NOMO-1 treated with DMSO at 0.1 percent for 48 hours (cell line): ENCODE measurements around the gene ANTXR1.

ENCODE experiments used
- DNase-seq: peaks from one replicate; lab custom pipeline; 2025; ENCODE audit not compliant: unreplicated experiment; lab: John Stamatoyannopoulos, UW

ANTXR1 gene

DNA sequence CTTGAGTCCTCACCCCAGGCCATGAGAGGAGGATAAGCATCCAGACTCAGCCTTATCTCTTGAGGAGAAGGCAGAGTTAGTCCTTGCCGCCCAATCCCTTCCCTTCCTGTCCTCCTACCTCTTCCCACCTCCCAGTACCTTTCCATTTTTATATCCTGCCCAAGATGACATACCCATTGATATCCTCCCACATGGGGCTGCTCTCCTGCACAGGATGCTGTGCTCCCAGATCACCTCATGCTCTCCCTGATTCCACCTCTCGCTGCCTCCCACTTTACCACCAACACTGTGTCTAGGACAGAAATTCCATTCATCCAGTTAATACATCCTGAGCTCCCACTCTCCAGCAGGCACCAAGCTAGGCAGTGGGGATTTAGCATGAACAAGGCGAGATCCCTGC lies 191.7 kb downstream of the ANTXR1 start:
- no peak for DNase-seq

DNA sequence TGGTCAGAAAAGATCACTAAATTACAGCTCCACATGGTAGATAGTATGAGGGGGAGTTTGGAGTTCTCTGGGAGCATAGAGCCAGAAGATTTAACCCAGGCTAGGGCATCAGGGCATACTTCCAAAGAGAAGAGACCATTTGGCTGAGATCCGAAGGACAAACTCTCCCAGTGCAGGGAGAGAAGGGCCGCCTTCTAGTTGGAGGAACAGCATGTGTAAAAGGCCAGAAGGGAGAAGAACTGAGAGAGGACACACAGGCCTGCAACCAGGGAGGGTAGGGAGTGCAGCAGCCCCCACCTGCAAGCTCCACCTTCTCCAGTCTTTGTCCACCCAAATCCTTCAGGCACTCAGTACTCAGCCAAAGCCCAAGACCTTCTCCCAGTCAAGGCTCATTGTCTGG lies 192.1 kb downstream of the ANTXR1 start:
- DNase-seq, result no peak

DNA sequence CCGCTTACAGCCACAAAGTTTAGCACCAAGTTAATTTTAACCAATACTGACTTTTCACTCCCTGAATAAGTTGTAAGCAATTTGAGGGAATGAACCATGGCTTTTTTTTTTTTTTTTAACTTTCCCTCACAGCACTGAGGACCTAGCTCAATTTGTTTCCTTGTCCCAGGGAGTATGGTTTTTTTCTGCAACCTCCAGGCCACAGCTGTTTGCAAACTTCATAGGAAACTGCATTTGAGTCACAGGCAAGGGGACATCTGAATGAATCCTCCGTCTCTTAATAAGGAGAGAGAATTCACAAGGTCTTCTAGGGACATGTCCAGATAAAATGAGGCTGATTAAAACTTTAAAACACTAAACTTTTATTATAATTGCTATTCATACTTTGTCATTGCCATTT lies 192.5 kb downstream of the ANTXR1 start:
- DNase-seq, result no peak

DNA sequence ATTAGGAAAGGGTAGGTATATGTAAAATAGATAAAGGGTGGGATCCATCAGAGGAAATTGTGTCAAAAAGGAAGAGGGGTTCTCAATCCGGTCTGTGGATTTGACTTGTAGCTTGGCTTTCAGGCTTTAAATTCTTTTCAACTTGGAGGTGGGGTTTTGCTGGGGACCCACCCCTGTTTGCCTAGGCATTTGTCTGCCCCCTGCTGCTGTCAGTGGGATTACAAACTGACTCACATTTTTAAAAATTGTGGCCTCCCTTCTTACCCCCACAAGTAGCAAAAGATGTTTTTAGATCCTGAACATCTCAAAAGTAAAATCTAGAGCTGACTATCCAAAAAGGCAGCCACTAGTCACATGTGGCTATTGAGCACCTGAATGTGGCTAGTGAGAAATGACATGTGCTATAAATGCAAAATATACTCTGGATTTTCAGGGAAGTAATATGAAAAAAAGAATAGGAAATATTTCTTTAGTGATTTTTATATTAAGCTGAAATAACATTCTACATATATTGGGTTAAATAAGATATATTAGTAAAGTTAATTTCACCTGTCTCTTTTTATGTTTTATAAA lies 195.1 kb downstream of the ANTXR1 start:
- DNase-seq, result no peak

DNA sequence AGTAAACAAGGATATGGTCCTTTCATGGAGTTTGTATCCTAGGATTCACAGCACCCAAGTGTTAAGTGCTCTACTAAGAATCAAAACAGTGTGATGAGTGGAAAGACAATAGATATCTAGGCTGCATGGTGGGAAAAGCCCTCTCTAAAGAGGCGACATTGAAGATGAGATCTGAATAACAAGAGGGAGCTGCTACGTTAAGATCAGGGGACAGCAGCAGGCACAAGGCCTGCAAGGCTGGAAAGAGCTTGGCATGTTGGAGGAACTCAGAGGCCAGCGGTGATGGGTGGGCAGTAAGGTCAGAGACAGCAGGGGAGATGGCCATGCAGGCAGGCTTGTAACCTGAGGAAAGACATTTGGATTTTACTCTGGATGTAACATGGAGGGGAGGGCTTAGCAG lies 196.5 kb downstream of the ANTXR1 start:
- no peak for DNase-seq

DNA sequence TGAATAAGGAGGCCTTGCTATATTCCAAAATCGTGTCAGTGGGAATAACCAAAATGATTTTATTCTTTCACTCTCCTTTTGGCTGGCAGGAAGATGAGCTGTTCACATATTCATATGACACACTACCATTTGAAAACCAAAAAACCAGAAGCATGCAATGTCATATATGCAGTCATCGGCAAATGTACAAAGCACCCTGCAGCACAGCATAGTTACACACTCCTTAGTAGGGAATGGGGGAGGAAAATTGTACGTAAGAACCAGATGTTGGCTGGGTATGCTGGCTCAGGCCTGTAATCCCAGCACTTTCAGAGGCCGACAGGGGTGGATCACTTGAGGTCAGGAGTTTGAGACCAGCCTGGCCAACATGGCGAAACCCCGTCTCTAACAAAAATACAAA lies 197.4 kb downstream of the ANTXR1 start:
- DNase-seq, result no peak

DNA sequence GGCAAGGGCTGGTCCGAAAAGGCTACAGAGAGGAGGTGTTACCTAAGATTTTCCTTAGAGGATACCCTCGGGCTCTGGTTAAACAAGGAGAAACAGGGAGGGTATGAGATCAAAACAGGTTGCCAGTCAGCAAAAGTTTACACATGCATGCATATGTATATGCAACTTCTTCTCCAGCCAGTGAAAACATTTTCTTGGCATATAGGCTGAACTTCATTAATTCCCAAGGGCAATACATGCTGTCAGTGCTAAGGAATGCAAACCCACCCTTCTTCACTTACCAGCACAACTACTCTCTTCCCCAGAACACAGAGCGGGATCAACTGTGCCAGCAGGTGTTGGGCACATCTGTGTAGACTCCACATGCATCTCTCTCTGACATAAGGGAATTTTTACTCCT lies 198.1 kb downstream of the ANTXR1 start:
- DNase-seq, result no peak

DNA sequence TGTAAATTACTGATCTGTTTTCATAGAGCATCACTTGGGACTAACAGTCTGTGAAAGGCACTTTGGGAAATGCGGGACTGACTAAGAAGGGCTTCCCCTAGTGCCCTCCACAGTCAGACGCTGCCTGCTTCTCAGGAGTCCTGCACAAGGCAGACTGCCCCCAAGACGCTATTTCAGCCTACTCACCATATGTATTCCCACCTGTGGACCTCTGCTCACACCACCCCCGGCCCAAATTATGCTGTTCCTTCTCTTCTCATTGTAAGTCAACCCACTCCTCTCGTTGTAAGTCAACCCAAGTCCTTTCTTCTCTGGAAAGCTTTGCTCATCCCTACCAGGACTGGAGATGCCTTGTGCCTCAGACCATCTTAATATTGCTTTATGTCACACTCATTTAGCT lies 198.7 kb downstream of the ANTXR1 start:
- no peak for DNase-seq

DNA sequence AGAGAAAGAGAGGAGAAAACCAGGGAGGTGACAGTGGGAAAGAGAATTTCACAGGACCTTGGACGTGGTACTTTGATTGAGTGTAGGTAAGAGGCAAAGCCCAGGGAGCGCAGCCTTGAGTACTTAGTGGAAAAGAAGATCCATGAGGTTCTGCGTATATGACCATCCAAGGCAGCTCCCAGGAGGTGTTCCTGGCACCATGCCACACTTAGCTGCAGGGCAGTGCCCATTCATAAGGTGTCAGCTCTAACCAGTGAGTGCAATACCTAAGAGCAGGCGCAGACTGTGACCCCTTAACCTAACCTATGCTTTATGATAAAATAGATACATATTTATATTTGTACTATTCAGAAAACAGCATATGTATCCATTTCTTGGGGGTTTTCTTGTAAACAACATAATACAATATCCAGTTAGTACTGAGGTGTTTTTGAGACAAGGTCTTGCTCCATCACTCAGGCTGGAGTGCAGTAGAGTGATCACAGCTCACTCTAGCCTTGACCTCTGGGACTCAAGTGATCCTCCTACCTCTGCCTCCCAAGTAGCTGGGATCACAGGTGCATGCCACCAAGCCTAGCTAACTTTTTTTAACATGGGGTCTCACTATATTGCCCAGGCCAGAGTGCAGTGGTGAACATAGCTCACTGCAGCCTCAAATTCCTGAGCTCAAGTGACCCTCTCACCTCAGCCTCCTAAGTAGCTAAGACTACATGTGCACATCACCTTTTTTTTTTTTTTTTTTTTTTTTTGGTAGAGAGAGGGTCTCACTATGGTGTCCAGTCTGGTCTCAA lies 199.5 kb downstream of the ANTXR1 start:
- DNase-seq, result no peak

DNA sequence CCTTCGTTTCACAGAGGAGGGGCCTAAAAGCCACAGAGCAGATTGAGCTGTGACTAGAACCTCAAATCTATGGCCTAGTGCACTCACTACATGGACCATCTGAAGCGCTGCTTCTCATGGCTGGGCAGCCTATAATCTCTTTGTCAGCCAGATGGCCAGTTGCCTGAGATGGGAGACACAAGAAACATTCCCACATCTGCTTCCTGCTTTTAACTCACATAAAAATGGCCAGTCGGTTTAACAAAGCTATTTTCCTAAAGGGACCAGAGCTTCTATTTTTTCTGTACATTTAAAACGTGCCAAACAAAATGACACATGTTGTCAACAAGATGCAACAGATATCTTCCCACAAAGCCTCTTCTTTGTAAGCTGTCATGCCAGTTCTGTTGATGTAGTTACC lies 200.2 kb downstream of the ANTXR1 start:
- DNase-seq, result no peak

DNA sequence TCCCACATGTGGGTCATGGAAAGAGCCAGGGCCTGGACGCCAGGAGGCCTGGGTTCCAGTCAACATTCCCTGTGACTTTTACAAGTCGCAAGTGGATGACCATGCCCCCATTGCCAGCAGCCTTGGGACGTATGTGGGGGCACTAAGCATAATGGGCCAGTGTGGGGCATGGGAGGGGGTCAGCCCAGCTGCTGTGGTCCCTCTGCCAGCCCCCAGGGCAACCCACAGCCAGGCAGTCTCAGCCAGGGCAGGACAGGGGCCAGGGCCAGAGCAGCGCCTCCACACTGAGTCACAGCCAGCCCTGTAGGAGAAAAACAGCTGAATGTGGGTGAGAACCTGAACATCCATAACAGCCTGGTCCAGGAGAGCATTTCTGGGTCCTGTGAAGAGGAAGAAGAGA lies 200.8 kb downstream of the ANTXR1 start:
- no peak for DNase-seq

DNA sequence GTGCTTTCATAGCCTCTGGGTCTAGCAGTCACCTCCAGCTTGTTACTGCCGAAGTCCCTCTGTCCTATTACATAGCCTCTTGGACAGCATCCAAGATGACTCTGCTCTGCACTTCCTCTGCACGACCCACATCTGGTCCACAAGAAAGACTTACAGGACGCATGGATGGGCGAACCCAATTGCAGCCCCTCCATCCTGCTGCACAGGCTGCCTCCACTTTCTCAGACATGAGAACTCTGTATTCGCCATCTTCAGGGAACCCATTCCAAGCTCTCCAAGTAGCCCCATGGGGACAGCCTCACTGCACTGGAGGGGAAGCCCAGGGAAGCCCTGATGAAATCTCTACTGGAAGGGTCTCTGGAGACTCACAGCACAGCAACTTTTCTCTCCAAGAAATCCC lies 201.9 kb downstream of the ANTXR1 start:
- DNase-seq, result no peak

DNA sequence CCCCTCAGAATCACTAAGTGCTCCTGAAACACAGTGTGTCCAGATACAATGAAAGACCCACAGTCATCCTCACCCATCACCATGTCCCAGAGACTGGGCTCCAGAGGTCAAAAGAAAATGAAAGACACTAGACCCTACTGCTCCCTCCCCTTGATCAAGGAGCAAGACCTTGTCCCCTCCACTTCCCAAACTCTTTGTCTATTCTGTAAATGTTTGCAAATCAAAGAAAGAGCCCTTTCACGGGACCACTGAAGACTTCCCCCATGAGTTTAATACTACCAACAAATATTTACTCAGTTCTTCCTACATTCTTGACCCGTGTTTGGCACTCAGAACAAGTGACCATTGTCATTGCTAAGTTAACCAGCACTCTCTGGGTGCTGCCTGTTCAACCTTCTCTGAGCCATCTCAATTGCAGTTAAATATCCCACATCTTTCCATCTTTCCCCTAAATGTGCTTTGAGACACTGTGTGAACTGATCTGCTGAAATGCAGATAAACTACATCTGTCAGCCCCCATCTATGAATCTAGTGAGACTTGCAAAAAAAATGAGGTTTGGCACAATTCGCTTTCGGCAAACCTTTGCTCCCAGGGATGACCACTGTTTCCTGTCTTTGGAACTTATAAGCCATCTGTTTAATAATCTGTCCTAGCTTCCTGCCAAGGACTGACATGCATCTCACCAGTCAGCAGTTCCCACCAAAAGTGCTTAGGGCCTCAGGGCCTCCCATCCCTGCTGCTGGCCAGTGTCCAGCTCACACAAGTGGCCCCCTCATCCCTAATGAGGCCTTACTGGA lies 203.8 kb downstream of the ANTXR1 start:
- DNase-seq, result no peak

DNA sequence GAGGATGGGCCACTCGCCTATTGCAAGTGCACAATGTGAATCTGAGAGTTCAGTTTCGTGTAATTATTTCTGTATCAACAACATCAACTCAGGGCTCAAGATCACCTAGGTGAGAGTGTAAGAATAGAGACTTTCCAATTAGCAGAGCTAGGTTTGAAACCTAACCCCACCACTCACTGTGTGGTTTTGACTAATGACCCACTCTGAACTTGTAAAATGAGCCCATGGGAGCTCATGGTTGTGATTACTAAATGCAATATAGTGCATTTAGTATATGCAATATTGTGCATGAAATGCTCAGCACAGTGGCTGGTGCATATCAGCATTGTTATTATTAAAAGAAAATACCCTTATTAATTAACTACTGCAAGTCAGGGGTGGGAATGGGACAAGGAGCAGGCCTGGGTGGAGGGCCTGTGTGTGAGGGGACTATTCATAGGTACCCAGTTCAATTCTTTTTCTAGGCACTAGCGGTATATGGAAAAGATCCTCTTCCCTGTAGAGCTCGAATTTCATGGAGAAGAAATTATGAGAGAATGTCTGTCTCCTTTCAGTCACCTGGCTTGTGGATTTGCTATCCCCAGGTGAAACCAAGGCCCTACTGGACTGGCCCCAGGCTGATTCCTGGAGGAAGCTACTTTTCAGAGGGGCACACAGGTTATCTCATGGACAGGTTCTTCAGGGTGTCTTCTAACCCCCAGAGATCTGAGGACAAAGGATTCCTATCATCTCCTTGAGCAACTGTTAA lies 204.5 kb downstream of the ANTXR1 start:
- no peak for DNase-seq

DNA sequence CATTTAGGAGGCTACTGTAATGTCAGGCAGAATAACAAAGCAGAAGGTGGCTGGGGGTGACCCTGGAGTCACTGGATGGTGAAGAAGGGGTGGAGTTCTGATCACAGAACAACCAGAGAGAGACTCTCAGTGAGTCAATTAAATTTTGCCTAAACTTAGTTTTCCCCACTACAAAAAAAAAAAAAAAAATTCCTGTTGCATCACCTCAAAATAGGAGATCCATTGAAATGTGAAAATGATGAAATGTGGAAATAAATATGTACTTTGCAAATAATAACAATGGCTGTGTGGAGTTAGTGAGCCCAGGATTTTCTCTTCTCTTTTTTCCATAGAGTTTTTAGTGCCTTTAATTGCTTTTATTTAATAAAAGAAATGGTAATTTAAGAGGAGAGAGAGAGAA lies 208.5 kb downstream of the ANTXR1 start:
- no peak for DNase-seq

DNA sequence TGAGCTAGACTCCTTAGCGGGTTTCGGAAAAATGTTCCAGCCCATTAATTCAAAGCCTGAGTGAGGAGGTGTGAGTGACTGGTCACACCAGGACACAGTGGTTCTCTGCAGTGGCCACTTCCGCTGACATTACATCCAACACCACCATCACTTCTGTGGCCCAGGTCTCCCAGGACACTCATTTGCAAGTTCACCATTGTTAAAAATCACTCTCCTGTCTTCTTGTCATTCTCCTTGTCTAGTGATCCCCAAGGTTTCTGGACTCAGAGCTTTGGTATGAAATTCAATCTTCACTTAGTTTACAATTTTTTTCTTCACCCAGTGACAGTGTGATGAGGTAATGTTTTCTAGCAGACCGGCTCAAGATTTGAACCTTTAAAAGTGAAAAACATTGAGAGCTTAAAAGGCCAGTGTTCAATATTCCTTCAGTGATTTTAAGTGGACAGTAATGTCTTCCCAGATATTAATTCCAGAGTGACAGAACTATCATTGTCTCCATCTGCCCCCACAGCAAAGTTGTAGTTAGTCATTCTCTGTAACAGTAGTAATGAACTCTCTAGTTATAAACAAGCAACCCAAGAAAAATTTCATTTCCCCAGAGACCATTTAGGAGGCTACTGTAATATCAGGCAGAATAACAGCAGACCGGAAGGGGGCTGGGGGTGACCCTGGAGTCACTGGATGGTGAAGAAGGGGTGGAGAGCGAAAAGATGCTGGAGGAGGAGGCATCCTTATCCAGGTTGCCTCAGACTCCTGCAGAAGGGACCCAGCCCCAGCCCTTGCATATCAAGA lies 209.2 kb downstream of the ANTXR1 start:
- no peak for DNase-seq

DNA sequence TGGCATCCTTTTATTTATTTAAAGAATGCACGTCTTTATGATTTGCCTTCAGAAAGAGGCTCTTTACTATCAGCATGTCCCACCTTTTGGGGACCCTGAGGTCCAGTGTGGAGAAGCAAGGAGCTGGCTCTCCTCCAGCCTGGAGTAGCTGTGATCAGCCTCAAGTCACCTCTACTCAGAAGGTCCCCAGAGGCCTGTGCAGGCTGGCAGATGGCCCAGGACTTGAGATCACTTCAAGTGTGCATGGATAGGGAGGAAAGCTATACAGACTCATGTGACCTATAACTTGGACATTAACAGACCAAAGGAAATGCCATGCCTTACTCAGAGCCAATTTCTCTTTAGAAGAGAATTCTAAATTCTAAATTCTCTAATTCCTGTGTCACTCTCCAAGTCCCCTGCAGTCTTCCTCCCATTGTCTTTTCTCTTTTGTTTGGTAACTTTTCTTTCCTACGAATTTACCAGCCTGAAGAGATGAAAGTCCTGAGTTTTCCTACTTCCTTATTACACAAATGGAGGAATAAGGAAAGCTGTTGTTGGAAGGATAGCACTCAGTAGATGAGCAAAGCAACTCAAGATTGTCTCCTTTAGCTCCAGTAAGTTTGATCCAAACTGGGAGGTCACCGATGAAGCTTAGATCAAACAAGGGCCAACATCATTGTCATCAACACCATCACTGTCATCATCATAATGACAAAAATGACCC lies 210.1 kb downstream of the ANTXR1 start:
- DNase-seq, result no peak

DNA sequence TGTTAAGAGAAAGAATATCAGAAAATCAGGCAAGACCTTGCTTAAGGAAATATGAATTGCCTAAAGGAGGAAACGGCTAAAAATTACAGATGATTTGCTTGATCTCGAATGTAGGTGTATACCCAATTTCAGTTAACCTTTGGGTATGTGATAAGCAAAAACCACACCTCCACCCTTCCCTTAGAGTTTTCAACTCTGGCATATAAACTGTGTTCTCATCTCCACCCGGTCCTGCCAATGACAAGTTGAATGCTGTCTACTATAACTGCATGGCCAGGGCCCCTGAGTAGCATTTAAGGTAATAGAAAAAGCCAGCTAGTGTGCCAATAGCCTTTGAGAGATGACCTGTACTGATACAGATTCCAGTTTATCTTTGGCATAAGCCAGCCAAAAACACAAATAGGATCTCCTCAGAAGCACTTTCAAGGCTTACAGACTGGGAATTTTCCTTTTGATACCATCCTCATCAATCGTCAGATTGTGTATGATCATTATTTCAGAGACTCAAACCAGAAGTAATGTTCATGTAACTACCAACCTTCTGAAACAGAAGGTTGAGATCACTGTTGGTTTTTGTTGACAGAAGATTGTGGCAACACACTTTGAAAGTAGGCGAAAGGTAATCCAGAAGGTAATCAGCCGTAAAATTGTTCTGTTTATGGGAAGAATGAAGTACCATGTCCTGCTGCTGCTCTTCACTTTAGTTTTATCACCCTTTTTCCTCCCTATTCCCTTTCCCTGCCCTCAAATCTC lies 211.0 kb downstream of the ANTXR1 start:
- no peak for DNase-seq

DNA sequence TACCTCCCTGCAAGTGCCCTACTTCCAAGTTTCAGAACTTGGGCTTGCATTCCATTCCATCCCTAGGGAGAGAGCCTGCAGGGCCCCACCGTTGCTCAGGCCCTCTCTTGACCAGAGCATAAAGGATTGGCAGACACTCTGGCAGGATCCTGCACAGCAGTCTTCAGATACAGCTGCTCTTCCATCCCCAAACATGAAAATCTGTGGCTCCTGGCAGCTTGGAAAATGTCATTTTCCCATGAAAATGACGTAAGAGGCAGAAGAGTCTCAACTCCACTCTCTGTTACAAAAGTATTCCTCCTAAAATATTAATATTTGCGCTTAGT lies 211.5 kb downstream of the ANTXR1 start:
- no peak for DNase-seq

DNA sequence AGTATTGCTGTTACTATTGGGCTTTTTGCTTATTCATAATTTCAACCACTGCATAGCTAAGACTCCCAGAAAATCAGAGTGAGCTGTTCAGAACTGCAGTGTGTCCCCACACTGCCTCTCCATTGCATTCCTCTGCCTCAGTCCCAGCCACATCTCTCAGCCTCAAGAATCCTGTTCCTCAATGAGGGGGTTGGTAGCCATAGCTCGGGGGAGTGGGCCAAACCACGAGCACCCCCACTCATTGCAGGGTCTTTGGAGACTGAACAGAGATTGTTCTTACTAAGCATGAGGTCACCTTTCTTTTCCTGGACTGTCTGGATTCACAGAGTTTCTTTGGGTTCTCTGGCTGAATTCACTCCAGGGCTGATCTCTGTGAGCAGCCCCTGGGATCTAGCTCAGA lies 213.0 kb downstream of the ANTXR1 start:
- no peak for DNase-seq
